ENCODE measurements around the gene PACS2.

Gene PACS2

DNA sequence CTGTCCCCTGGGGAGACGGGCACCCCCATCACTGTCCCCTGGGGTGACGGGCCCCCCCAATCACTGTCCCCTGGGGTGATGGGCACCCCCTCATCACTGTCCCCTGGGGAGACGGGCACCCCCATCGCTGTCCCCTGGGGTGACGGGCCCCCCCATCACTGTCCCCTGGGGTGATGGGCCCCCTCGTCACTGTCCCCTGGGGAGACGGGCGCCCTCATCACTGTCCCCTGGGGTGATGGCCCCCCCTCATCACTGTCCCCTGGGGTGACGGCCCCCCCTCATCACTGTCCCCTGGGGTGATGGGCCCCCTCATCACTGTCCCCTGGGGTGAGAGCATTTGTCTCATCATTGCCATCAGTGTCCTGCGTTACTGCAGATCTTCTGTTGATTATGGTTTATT lies 38.6 kb downstream of the PACS2 start:
- no peak for DNase-seq (ENCODE audit: low spot score)
- TF ChIP-seq, protein P1, sequence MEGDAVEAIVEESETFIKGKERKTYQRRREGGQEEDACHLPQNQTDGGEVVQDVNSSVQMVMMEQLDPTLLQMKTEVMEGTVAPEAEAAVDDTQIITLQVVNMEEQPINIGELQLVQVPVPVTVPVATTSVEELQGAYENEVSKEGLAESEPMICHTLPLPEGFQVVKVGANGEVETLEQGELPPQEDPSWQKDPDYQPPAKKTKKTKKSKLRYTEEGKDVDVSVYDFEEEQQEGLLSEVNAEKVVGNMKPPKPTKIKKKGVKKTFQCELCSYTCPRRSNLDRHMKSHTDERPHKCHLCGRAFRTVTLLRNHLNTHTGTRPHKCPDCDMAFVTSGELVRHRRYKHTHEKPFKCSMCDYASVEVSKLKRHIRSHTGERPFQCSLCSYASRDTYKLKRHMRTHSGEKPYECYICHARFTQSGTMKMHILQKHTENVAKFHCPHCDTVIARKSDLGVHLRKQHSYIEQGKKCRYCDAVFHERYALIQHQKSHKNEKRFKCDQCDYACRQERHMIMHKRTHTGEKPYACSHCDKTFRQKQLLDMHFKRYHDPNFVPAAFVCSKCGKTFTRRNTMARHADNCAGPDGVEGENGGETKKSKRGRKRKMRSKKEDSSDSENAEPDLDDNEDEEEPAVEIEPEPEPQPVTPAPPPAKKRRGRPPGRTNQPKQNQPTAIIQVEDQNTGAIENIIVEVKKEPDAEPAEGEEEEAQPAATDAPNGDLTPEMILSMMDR (conservative IDR thresholded peaks at IDR 0.05; ENCODE audit: low read depth), result no peak
- H3K27ac ChIP-seq, result no peak overlapping the region
- POLR2A ChIA-PET (ENCODE audit: low non-redundant PET), result no interaction called here
- CTCF ChIA-PET, result no interaction called here

DNA sequence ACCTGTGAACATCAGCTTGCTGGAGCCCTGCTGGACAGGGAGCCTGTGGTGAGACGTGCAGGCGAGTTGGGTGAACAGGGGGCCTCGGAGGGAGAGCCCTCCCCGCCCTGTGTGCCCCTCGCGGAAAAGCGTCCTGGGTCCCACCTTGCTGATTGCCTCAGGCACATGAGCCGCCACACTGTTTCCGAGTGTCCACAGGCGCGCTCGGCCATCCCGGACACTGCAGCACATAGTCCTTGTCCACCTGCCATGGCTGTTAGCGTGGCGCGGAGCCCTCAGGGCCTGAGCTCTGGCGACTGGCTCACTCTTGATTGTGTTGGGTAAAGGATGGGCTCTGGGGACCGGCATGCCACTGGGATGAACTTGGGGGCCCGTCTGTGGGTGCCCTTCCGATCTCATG lies 40.0 kb downstream of the PACS2 start:
- TF ChIP-seq, protein P1 (conservative IDR thresholded peaks at IDR 0.05; ENCODE audit: low read depth), result no peak
- peak overlapping the region; percentile 20 for H3K27ac ChIP-seq
- POLR2A ChIA-PET (ENCODE audit: low non-redundant PET), result no interaction called here
- CTCF ChIA-PET, result no interaction called here
- no peak for DNase-seq (ENCODE audit: low spot score)

DNA sequence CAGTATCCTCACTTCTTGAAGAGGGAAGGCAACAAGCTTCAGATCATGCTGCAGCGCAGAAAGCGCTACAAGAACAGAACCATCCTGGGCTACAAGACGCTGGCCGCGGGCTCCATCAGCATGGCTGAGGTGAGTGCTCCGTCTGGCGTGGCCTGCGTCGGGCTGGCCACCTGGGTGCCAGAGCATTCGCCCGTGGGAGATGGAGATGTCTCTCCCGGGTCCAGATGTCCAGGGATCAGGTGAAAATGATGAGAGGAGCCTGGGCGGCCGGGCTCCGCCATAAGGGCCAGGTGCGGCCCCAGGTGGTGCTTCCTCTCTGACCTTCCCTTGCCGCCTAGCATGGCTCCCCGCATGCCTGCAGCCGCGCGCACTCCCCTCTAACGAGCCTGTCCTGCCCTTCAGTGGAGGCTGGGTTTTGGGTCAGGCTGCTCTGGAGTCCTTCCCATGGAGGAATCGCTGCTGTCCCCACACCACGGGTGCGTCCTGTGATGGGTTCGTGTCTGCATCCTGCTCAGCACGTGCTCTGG lies 40.6 kb downstream of the PACS2 start:
- no peak for DNase-seq (ENCODE audit: low spot score)
- ChIA-PET CTCF (no interaction called here), POLR2A (ENCODE audit: low non-redundant PET) (no interaction called here)
- H3K27ac ChIP-seq, result no peak overlapping the region
- TF ChIP-seq, protein P1 (conservative IDR thresholded peaks at IDR 0.05; ENCODE audit: low read depth), result no peak

DNA sequence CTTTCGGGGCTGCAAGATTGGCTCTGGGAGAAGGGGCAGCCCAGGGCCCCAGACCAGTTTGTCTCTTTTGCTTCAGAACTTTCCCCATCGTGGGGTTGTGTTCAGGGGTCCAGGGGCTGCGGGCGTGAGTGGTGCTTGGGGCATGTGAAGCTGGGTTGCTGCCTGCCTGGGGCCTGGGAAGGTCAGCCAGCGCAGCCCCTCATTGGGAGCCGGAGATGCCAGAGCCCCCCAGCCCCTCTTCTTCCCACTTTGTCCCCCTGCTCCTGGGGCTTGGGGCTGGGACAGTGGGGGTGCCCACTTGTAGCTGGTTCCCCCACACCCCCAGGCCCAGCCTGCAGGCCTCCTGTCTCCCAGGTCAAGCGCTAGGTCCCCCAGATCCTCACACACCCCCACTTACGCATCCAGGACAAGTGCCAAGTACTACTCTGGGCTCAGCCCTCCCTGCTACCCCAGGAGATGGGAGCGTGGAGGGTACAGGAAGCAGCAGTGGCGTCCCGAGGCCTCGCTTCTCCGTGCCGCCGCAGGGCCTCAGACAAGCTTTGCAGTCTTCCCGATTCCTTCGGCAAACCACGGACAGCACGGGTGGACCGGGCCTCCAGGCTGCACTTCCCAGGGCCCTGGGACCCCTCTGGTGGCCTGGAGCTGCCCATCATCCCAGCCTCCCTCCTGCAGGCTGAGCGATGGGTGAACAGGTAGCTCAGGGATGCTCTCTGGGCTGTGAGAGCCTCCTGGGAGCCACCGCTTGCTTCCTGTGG lies 41.5 kb downstream of the PACS2 start:
- DNase-seq (ENCODE audit: low spot score), result no peak
- TF ChIP-seq, protein P1 (conservative IDR thresholded peaks at IDR 0.05; ENCODE audit: low read depth), result no peak
- ChIA-PET CTCF (no interaction called here), POLR2A (ENCODE audit: low non-redundant PET) (no interaction called here)
- H3K27ac ChIP-seq, result no peak overlapping the region

DNA sequence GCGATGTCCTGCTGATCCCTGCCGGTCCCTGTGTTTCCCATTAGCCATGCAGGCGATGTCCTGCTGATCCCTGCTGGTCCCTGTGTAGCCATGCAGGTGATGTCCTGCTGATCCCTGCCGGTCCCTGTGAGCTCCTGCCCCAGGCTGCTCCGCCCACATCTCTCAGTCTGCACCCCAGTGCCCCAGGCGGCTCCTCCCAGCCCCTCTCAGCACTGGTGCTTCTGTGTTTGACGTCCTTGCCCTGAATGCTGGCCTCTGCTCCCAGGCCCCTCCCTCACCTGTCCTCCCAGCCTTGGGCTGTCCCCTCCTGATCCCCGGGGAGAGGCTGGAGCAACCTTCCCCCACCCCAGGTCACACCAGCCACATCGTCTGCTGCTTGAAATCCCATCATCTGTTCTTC lies 42.4 kb downstream of the PACS2 start:
- DNase-seq (ENCODE audit: low spot score), result no peak
- ChIA-PET POLR2A (ENCODE audit: low non-redundant PET) (no interaction called here), CTCF (interaction anchor here (0.6 kb wide), 1 partner anchor 18 kb away, joined by 4 read pairs; no protein-coding TSS in a partner anchor)
- no peak overlapping the region for H3K27ac ChIP-seq
- TF ChIP-seq, protein P1 (conservative IDR thresholded peaks at IDR 0.05; ENCODE audit: low read depth), result no peak

DNA sequence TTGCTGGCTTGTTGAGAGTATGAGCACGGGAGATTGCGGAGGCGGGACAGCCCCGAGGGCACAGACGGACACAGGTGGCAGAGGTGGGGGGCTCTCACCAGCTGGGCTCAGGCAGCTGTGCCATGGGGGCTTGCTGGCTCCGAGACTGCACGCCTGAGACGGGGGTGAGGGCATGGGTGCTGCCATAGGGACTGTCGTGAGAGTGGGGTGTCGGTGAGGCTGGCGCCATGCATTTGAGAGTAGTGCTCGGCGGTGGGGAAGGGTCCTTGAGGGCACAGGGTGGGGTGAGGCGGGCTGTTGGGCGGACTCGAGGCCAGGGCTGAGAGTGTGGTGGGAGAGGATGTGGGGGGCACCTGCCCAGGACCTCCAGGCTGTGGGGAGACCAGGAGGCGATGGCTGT lies 43.1 kb downstream of the PACS2 start:
- DNase-seq (ENCODE audit: low spot score), result no peak
- POLR2A ChIA-PET (ENCODE audit: low non-redundant PET), result no interaction called here
- H3K27ac ChIP-seq, result no peak overlapping the region
- TF ChIP-seq, protein P1 (conservative IDR thresholded peaks at IDR 0.05; ENCODE audit: low read depth), result no peak
- CTCF ChIA-PET, result no interaction called here
